Measurements from ENCODE around the gene POU4F1.

Gene POU4F1

DNA sequence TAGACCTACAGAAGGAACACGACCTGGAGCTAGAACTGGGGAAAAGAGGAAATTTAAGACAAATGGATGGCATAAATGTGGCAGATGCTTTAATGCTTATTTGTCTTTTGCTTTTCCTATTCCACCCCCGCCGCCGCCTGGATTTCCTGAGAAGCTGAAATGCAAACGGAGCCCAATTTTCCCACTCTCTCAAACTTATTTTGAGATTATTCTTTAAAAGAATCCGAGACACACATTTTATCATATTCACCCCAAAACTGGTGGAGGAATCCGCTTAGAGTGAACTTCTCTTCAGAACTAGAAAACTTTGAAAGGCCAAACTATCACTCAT lies 5.8 kb downstream of the POU4F1 start:
- CTCF ChIA-PET = no interaction called here
- POLR2A ChIA-PET = no interaction called here
- no peak for TF ChIP-seq CTCF (IDR thresholded peaks at IDR 0.05; ENCODE audit: control extremely low read depth, extremely low read depth, low read depth, missing control alignments)
- DNase-seq (ENCODE audit: extremely low spot score) = no peak

- DNase-seq (ENCODE audit: extremely low spot score) = no peak
- POLR2A ChIA-PET = no interaction called here
- TF ChIP-seq CTCF (IDR thresholded peaks at IDR 0.05; ENCODE audit: control extremely low read depth, extremely low read depth, low read depth, missing control alignments) = no peak
- CTCF ChIA-PET = no interaction called here
Observed at GRCh38 chr13:78596736-78597601, 6.4 kb downstream of the POU4F1 start.

DNA sequence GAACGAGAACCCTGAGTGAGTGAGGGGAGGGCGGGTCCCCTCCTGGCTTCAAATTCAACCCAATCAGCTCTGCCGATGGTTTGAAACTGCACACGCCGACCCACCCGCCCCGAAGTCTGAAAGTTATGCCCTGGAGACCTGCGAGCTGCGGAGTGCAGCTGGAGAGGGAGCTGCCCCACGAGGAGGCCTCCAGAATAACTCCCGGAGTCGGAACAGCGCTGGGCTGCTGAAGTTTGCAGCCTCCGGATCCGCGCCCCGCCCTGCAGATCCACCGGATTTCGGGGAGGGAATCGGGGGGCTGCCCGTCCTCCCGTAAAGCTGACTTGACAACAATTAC lies 7.0 kb downstream of the POU4F1 start:
- no peak for DNase-seq (ENCODE audit: extremely low spot score)
- CTCF ChIA-PET = no interaction called here
- TF ChIP-seq CTCF (IDR thresholded peaks at IDR 0.05; ENCODE audit: control extremely low read depth, extremely low read depth, low read depth, missing control alignments) = no peak
- POLR2A ChIA-PET = no interaction called here

GRCh38 chr13:78595495-78596398 lies 7.6 kb downstream of the POU4F1 start:
- DNase-seq (ENCODE audit: extremely low spot score) = peak; percentile 42
- ChIA-PET POLR2A (no interaction called here), CTCF (no interaction called here)
- TF ChIP-seq CTCF (IDR thresholded peaks at IDR 0.05; ENCODE audit: control extremely low read depth, extremely low read depth, low read depth, missing control alignments) = no peak

- CTCF ChIA-PET = no interaction called here
- POLR2A ChIA-PET = no interaction called here
- TF ChIP-seq CTCF (IDR thresholded peaks at IDR 0.05; ENCODE audit: control extremely low read depth, extremely low read depth, low read depth, missing control alignments) = no peak
- no peak for DNase-seq (ENCODE audit: extremely low spot score)
Observed at GRCh38 chr13:78594456-78594975, 8.8 kb downstream of the POU4F1 start.

DNA sequence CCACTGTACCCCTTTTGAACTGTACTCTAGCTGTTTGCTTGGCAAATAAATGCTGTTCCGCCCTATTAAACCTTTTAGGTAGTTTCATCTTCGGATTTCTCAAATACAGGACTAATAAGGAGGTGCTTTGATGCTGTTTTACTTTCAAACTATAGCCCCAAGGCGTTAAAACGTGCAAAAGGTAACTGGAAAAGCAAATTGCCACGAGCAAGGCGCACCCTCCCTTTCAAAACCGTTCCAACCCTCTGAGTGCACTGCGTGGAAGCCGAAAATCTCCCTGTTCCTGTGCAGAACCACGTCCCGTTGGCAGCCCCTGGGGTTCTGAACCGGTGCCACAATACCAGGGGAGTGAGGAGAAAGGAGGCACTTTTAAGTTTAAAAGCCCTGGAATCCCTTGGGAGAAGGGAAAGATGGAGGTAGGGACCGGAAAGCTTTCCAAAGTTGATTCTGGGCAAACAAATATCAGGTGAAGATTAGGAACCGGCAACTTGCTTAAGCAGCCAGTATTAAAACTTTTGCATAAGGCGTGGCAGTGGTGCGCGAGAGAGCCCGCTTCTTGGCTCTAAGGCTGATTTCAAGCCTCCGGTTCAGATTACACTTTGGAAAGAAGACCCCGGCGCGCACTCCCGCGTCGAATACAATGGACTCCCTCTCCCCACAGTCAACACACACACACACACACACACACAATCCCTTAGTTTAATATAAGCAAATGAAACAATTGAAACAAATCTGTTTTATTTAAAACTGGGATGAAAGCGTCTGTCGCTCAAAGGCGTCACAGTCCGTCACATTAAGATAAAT lies 9.5 kb downstream of the POU4F1 start:
- CTCF ChIA-PET = no interaction called here
- POLR2A ChIA-PET = no interaction called here
- DNase-seq (ENCODE audit: extremely low spot score) = no peak
- no peak for TF ChIP-seq CTCF (IDR thresholded peaks at IDR 0.05; ENCODE audit: control extremely low read depth, extremely low read depth, low read depth, missing control alignments)

All from GM10248 (cell line).